K562 (cell line): Measurements from ENCODE around the gene FBXO46. TPM values are rescaled to one million over a fixed set of nuclear protein-coding genes. Genes with fewer than 3 reads are reported as not detected.
A peak's percentile ranks its signal among the peaks of the same experiment; 100 is the strongest.

Experiments
- ATAC-seq: fragments of 200-7000 bp; cut with Tn5 transposase; 3 replicates; pipeline ENCODE4 v1.9.1; 2020; ENCODE audit warnings: moderate library complexity
- BruUV-seq: library from RNA; stranded (reverse); fragments of 400-500 nt; replicated peaks from 2 replicates; lab custom pipeline; 2021; lab: Mats Ljungman, UMichigan
- CTCF ChIA-PET: fragments of 300-600 bp; formaldehyde crosslinking; extraction: SDS; loops from one replicate; lab custom pipeline; 2021; ENCODE audit warnings: low intra/inter-chr PET ratio; lab: Yijun Ruan, JAX
- POLR2A ChIA-PET: fragments of 300-600, 350-650 bp; sonication (Branson Sonifier 250); formaldehyde crosslinking; extraction: SDS; loops from one replicate; lab custom pipeline; 2021; ENCODE audit warnings: antibody characterized with exemption, inconsistent platforms; lab: Yijun Ruan, JAX
- DNase-seq, 4 experiments: peaks; one replicate each; pipeline versions ENCODE4 v3.0.0 to v3.0.0-alpha.2; 2011 to 2018; ENCODE audit warnings: low spot score in 3 of 4, mixed read lengths in 3 of 4; ENCODE audit errors: extremely low read depth in 1 of 4
- FAIRE-seq: peaks from 2 replicates; lab custom pipeline; 2011; peaks lifted over from hg19 to GRCh38; lab: Jason Lieb, UNC
- H2AFZ ChIP-seq: 2 replicates; pipeline ENCODE4 v1.6.0; 2011; ENCODE audit warnings: low read depth, low read length, control low read depth, inconsistent platforms
- H3K27ac ChIP-seq: fragments of 200-600 bp; 3 replicates; pipeline ENCODE4 v1.8.0; 2011; ENCODE audit warnings: low read depth, mild to moderate bottlenecking, control low read depth, inconsistent platforms, low read length, moderate library complexity, mixed read lengths; ENCODE audit errors: extremely low read depth
- H3K27me3 ChIP-seq, 2 experiments: fragments of 300-600 bp in 1 of 2; 2 replicates in 1 of 2; 3 replicates in 1 of 2; pipeline versions ENCODE4 v1.6.0 to v1.8.0; 2011; ENCODE audit warnings: inconsistent platforms in 2 of 2, low read length in 2 of 2, mild to moderate bottlenecking in 1 of 2, mixed read lengths in 1 of 2, moderate library complexity in 1 of 2; ENCODE audit not compliant: control insufficient read depth in 2 of 2, insufficient read depth in 2 of 2
- H3K36me3 ChIP-seq: fragments of 300-600 bp; 3 replicates; pipeline ENCODE4 v1.8.0; 2011; ENCODE audit warnings: mild to moderate bottlenecking, low read length, inconsistent platforms; ENCODE audit not compliant: control insufficient read depth, insufficient read depth
- H3K4me1 ChIP-seq, 2 experiments: fragments of 200-600 bp in 1 of 2; replicated peaks in 1 of 2; 2 replicates in 1 of 2; 3 replicates in 1 of 2; pipeline versions ENCODE4 v1.5.1 to v1.8.0; 2011; ENCODE audit warnings: inconsistent platforms in 2 of 2, low read length in 2 of 2, mild to moderate bottlenecking in 1 of 2, mixed read lengths in 1 of 2, moderate library complexity in 1 of 2; ENCODE audit not compliant: control insufficient read depth in 2 of 2, insufficient read depth in 2 of 2
- H3K4me2 ChIP-seq: 2 replicates; pipeline ENCODE4 v1.6.1; 2011; ENCODE audit warnings: low read length, control low read depth, inconsistent platforms, mixed read lengths; ENCODE audit not compliant: insufficient read depth
- H3K4me3 ChIP-seq: fragments of 200-600 bp; sonication (generic), shearing (Covaris generic); 2 replicates; pipeline ENCODE4 v1.5.1; 2016; ENCODE audit warnings: control low read depth, inconsistent platforms
- H3K79me2 ChIP-seq: fragments of 200-600 bp; 3 replicates; pipeline ENCODE4 v1.8.0; 2011; ENCODE audit warnings: low read length, inconsistent platforms; ENCODE audit not compliant: control insufficient read depth, insufficient read depth
- H3K9ac ChIP-seq, 2 experiments: 2 replicates each; pipeline versions ENCODE4 v1.6.0 to v1.6.1; 2011; ENCODE audit warnings: low read depth in 2 of 2, low read length in 2 of 2, control low read depth in 1 of 2, inconsistent platforms in 1 of 2, mild to moderate bottlenecking in 1 of 2, mixed read lengths in 1 of 2; ENCODE audit not compliant: insufficient read depth in 1 of 2
- H3K9me1 ChIP-seq: one replicate; pipeline ENCODE4 v1.6.0; 2011; ENCODE audit warnings: inconsistent platforms, mild to moderate bottlenecking, low read length, moderate library complexity; ENCODE audit not compliant: control insufficient read depth, insufficient read depth
- H3K9me3 ChIP-seq: replicated peaks from 2 replicates; pipeline ENCODE4 v1.5.1; 2011; ENCODE audit warnings: low read depth, low read length, inconsistent platforms; ENCODE audit not compliant: control insufficient read depth, insufficient read depth
- H4K20me1 ChIP-seq: replicated peaks from 2 replicates; pipeline ENCODE4 v1.6.1; 2011; ENCODE audit warnings: low read length, inconsistent platforms, mixed read lengths; ENCODE audit not compliant: control insufficient read depth, insufficient read depth
- DEAF1 ChIP-seq: fragments of 450-650 bp; formaldehyde crosslinking; IDR thresholded peaks from 2 replicates; pipeline ENCODE4 v1.4.0; 2020; ENCODE audit warnings: mild to moderate bottlenecking, moderate library complexity
- FIP1L1 ChIP-seq: fragments of 200-400 bp; formaldehyde crosslinking; IDR thresholded peaks from 2 replicates; pipeline ENCODE4 v1.6.1; 2018; ENCODE audit warnings: mild to moderate bottlenecking, low read depth, low read length; ENCODE audit not compliant: poor library complexity, severe bottlenecking
- LARP7 ChIP-seq: fragments of 450-650 bp; IDR thresholded peaks from 2 replicates; pipeline ENCODE4 v1.6.1; 2016
- POLR2A ChIP-seq: fragments of 450-650 bp; conservative IDR thresholded peaks from 2 replicates; pipeline ENCODE4 v1.6.1; 2016
- RBM14 ChIP-seq: fragments of 200-400 bp; formaldehyde crosslinking; IDR thresholded peaks from 2 replicates; pipeline ENCODE4 v1.6.1; 2018; ENCODE audit warnings: low read depth, mild to moderate bottlenecking, low read length, moderate library complexity, borderline replicate concordance; ENCODE audit not compliant: insufficient read depth
- SP2 ChIP-seq: IDR thresholded peaks from 2 replicates; pipeline ENCODE4 v1.6.1; 2011; ENCODE audit warnings: mild to moderate bottlenecking, low read depth, low read length, moderate library complexity; ENCODE audit not compliant: poor library complexity, severe bottlenecking; ENCODE audit errors: extremely low read depth
- TFAP4 ChIP-seq: sonication (generic); formaldehyde crosslinking; IDR thresholded peaks from 2 replicates; pipeline ENCODE4 v1.8.0; 2022; ENCODE audit warnings: missing genetic modification reagents, mild to moderate bottlenecking, moderate library complexity, borderline replicate concordance
- ZKSCAN3 ChIP-seq: fragments of 250-450 bp; sonication (Bioruptor Pico); IDR thresholded peaks from 2 replicates; pipeline ENCODE4 v1.4.0; 2020
- ZNF197 ChIP-seq: fragments of 200-800 bp; sonication (Bioruptor generic); IDR thresholded peaks from 2 replicates; pipeline ENCODE4 v1.6.1; 2016; ENCODE audit warnings: low read depth, missing genetic modification characterization, missing compliant biosample characterization
- ZNF592 ChIP-seq: fragments of 450-650 bp; IDR thresholded peaks from 2 replicates; pipeline ENCODE4 v1.6.1; 2017; ENCODE audit warnings: antibody characterized with exemption, mild to moderate bottlenecking
- WGBS: fragments of 100-300 bp; shearing (Covaris generic); methylation state at CpG from one replicate; pipeline ENCODE4 v1.1.6; 2016; ENCODE audit warnings: low coverage, mixed read lengths; ENCODE audit not compliant: insufficient coverage; ENCODE audit errors: missing lambda C conversion rate; 5-methylcytosine and 5-hydroxymethylcytosine counted together
- in situ Hi-C: fragments of 300-500 bp; cut with MboI; formaldehyde crosslinking; loops from 4 replicates; pipeline ENCODE4 v1.15.0; 2018; ENCODE audit warnings: inconsistent platforms, mixed read lengths
- intact Hi-C: fragments of 100-400 bp; cut with micrococcal nuclease; formaldehyde crosslinking; loops from 2 replicates; pipeline ENCODE4 v1.14.2; 2022
- polyA plus RNA-seq, 8 experiments: library from polyadenylated mRNA; depleted of rRNA in 4 of 8; stranded (reverse) in 5 of 8; unstranded in 3 of 8; fragments of >200 nt; fragmentation: Nextera tagmentation in 2 of 8; fragmentation: Illumina TruSeq in 1 of 8; extraction: Ambion mirVana in 2 of 8; extraction: Trizol in 1 of 8; gene quantifications; 2 replicates each; pipeline versions ENCODE4 v1.2.1 to v1.2.3, GENCODE V29; 2011 to 2014; ENCODE audit warnings: inconsistent platforms in 1 of 8, missing spikeins in 1 of 8
- total RNA-seq, 7 experiments: library from RNA; depleted of rRNA in 6 of 7; stranded (reverse); fragments of >200 nt in 6 of 7; fragmentation: Illumina TruSeq in 2 of 7; extraction: Trizol in 2 of 7; gene quantifications; 2 replicates each; pipeline versions ENCODE4 v1.2.1 to v1.2.3, GENCODE V29; 2011 to 2021; ENCODE audit warnings: low replicate concordance in 1 of 7

The FBXO46 gene
- total and polyA plus RNA-seq, 9 of the 15 experiments (the other 6 are each of a cell fraction or from before 2014, with no cell fraction given), result 1.5 to 36.1 (median 7.3) TPM

- TSS peak; percentile 47 for BruUV-seq
- POLR2A ChIA-PET, result interaction anchor here (0.7 to 1.7 kb wide), 6 partner anchors 12 to 75 kb away, joined by 3 to 4 read pairs (median 4); partner anchors contain the start of gene SNRPD2
- TF ChIP-seq TFAP4 (CRISPR knock-in tag) (0 out of 2 replicates have a peak, but pooled peaks have one; percentile 1), FIP1L1 (peak; percentile 12), ZNF592 (no peak), ZNF197 (no peak), LARP7 (no peak), ZKSCAN3 (CRISPR knock-in tag) (no peak), POLR2A (no peak), RBM14 (no peak), DEAF1 (CRISPR knock-in tag) (no peak), SP2 (no peak)
- DNase-seq (no peak), ATAC-seq (no peak), FAIRE-seq (no peak)
- WGBS, result 42% methylated on average over 12 of the region's 24 CpGs
- peaks cover 10 to 86% of the 10 kb centered on the region in 2 experiments; a peak in 4 of 5 replicates for H3K4me1 ChIP-seq
- H2AFZ ChIP-seq, result peak overlapping the region; percentile 87; the same call in 1 of the 2 replicates
- peak overlapping the region; percentile 88 for H3K4me2 ChIP-seq
- H3K36me3 ChIP-seq, result peaks cover 4% of the 10 kb centered on the region; the same call in 1 of the 3 replicates
- no peaks in the 10 kb centered on the region for H4K20me1 ChIP-seq
- peaks cover 17% of the 10 kb centered on the region; the same call in 2 of the 3 replicates for H3K79me2 ChIP-seq
- CTCF ChIA-PET, result interaction anchor here (0.6 kb wide), 1 partner anchor 119 kb away, joined by 3 read pairs; the partner anchor contains the start of gene IRF2BP1
- H3K27ac ChIP-seq, result peak overlapping the region; percentile 77; the same call in 2 of the 3 replicates
- H3K9ac ChIP-seq, result peak overlapping the region; percentile 69 to 98
- no peaks in the 10 kb centered on the region for H3K9me3 ChIP-seq
- H3K27me3 ChIP-seq, result no peaks in the 10 kb centered on the region
- peak overlapping the region; percentile 56 for H3K4me3 ChIP-seq
- no peaks in the 10 kb centered on the region for H3K9me1 ChIP-seq
- in situ Hi-C loops (no loop called here), intact Hi-C loops (no loop called here)
Measured at GRCh38 chr19:45766869-45767346, 36.2 kb upstream of the FBXO46 start.
